HG03442 (cell line): ENCODE measurements around the gene RIN1.
"Not testable (repeated sequence)": the region's sequence is repeated elsewhere in the genome, so short reads cannot be mapped to it uniquely, and the experiment has no call there.

Experiments used
- ATAC-seq: cut with Tn5 transposase; IDR thresholded peaks from one replicate; pipeline ENCODE4 v1.9.1; 2021; ENCODE audit warnings: mild to moderate bottlenecking, moderate library complexity; ENCODE audit not compliant: unreplicated experiment

RIN1 gene

GRCh38 chr11:66321606-66322005 lies 14.6 kb downstream of the RIN1 start:
- no peak for ATAC-seq

- not testable (repeated sequence) for ATAC-seq
Measured at GRCh38 chr11:66320748-66321147, 15.5 kb downstream of the RIN1 start.

DNA sequence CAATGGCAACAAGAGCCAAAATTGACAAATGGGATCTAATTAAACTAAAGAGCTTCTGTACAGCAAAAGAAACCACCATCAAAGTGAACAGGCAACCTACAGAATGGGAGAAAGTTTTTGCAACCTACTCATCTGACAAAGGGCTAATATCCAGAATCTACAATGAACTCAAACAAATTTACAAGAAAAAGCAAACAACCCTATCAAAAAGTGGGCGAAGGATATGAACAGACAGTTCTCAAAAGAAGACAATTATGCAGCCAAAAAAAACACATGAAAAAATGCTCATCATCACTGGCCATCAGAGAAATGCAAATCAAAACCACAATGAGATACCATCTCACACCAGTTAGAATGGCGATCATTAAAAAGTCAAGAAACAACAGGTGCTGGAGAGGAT lies 15.9 kb downstream of the RIN1 start:
- ATAC-seq, result not testable (repeated sequence)

GRCh38 chr11:66318600-66318970 lies 17.6 kb downstream of the RIN1 start:
- ATAC-seq, result no peak

DNA sequence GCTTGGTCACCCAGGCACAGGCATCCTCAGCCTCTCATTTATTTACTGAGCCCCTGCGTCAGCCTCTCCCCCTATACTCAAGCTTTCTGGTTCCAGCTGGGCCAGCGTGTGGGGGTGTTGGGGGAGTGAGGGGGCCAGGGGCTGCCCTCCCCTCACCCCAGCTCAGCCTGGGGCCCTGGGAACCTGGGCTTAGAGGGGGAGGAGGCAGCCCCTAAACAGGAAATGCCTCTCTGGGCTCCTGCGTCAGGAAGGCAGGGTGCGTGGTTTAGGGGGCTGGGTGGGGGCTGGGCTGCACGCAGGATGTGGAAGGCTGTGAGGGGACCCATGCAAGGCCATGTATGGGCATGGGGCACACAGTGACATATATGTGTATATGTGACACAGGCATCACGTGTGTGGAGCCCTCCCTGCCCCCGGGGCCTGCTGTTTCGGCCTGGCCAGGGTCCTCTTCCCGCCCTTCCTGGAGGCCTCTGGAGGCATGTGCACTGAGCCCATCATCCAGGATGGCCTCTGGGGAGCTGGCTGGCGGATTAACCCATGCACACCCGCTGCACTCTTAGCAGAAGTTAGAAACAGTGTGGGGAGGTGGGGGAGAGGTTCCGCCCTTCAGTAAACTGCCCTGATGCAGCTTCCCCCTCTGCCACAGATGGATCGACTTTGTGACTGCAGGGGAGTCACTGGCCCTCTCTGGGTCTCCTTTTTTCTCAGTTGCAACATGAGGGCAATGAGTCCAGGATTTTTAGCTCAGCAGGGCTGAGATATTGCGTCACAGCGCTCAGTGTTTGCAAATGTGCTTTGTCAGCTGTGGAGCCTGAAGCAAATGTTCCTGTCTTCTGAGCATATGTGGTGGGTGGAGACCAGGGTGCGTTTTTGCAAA lies 18.3 kb downstream of the RIN1 start:
- no peak for ATAC-seq

DNA sequence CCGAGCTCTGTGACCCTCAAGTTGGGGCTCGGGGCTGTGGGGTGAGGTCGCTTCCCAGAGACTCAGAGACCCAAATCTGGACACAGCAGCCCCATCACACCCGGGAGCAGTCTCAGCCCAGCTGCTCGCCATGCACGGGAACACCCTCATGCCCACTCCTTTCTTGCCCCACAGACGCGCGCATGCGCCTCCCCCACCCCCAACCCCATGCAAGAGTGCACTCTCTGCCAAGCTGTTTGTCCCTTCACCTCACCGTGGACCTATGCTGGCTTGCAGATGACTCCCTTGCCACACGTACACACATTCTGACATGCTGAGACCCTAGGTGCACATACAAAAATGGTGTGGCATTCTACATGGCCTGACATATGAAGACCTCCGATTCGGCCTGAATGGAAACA lies 18.9 kb downstream of the RIN1 start:
- ATAC-seq, result no peak

- no peak for ATAC-seq
Measured at GRCh38 chr11:66316849-66317251, 19.4 kb downstream of the RIN1 start, which contains the start of gene CD248. Gene CD248, minus strand, starts transcription at chr11:66317044. Its CDS starts 17 bp downstream, at chr11:66317027.

GRCh38 chr11:66315921-66316811 lies 20.1 kb downstream of the RIN1 start:
- ATAC-seq, result no peak

DNA sequence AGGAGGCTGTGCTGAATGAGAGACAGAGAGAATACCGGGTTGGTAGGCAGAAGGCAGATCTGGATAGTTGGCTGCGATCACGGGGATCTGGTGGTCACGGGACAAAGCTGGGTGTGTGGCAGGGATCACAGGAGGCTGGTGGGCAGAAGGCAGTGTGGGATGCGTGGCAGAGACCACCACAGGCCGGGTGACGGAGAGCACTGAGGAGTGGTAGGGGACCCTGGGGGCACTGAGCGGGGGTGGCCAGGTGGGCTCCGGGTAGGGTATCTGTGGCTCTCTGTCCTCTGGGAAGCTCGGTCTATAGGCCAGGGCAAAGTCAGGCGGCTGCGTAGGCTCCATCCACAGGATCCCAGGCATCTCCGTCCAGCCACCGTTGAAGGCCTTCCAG lies 20.7 kb downstream of the RIN1 start:
- no peak for ATAC-seq

DNA sequence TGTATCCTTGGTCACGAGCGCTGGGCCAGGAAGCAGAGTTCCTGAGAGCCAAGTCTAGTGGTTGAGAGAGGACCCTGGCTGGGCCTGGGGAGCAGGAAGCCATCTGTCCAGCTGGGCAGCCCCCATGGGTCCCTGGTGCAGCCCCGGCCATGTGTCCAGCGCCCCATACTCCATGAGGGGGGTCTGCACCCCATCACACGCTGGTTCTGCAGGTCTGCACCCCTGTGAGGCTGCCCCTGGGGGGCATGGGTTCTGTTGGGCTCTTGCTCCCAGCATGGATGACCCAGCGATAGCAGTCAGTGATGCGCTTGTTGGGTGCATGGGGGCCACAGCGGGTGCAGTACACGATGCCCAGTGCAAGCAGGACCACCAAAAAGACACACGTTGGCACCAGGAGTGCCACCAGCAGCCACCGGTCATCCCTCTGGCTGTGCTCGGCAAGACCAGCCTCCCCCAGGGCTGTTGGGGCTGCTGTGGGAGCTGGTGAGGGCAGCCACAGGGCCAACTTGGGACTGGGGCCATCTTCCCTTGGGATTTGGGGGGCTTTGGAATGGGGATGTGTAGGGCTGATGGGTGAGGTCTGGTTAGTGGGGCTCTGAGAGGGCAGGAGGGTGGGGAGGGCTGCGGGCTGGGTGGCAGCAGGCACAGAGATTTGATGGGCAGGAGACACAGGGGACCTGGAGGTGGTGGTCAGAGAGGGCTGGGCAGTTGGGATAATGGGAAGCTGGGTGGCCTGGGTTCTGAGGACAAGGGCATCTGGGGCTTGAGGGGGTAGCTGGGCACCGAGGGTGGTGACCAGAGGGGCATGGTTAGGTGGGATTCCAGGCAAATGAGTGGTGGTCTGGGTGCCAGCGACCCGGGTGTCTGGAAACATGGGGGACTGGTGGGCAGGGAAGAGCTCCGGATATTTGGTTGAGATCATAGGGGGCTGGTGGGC lies 21.4 kb downstream of the RIN1 start:
- no peak for ATAC-seq

DNA sequence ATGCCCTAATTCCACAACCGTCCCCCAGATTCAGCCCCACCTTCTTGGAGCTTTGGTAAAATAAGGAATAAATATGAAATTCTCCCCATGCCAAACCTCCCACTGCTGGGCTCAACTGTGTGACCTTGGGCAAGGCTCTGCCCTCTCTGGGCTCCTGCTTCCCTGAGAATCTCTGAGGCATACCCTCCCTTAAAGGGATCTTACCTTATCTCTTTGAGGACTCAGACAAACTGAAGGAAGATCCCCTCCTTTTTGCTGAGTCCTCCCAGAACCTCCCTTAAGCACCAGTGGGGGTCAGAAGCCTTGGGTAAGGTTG lies 22.1 kb downstream of the RIN1 start:
- no peak for ATAC-seq

DNA sequence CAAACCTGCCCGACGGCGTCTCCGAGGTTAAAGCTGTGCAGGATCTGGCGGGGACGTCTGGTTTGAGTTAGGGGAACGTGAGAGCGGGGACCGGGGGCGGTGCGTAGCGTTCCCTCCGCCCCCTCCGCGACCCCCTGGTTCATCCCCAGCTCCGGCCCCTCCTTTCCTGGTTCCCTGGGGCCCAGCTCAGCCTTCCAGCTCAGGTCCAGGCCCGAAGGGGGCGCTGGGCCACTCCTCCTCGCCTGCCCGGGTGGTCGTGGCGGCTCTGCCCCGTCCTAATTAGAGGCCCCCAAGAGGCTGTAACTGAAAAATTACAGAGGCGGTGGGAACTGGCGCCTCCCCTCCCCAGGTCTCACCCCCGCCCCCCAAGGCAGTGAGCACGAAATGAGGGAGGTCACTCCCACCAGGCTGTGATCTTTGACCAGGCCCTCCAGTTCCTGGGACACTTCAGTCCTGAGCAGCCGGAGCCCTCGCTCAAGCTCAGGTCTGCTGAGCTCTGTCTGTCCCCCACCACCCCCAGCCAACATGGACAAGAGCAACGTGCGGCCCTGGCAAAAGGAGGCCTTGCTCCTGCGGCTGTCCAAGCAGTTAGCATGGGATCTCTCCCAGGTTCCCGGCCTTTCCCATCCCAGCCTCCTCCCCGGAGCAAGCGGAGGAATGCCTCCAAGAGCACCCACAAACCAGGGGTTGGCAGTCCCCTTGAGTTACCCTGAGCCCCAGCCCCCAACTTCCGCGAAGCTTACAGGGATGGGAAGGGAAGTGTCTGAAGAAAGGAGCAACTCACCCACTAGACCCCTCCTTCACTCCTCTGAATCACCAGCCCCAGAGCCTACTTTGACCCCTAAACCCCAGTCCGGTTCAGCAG lies 22.7 kb downstream of the RIN1 start:
- ATAC-seq, result no peak

DNA sequence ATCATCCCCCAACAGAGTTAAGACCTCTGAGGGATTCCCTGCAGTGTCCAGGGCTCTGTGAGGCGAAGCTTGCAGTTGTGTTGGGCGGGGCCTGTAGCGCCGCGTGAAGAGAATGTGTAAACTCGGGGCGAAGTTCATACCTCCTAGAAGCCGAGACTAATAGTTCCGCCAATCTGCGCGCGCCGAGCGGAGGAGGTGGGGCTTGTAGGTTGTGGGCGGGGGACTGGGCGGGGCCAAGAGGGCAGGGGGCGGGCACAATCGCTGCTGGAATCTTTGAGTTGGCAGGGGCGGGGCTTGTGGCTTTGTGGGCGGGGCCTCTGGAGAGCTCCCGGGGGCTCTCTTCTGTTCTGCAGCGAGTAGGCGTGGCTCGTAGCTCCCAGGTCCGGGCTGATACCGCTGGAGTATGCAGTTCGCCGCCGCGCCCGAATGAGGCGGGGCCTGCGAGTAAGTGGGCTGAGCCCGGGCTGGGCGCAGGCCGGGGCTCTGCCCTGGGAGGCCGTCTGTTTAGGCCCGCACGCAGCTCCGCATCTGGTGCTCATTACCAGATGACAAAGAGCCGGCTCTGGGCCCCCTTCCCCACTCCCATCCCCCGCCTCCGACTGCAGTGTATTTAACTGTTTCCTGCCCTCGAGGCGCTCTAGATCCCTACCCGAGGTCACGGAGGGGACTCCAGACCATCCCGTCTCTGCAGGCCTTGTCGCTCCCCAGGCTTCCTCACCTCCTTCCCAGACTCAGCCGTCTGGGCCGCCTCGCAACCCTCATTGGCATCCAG lies 23.5 kb downstream of the RIN1 start:
- peak; percentile 62 for ATAC-seq

DNA sequence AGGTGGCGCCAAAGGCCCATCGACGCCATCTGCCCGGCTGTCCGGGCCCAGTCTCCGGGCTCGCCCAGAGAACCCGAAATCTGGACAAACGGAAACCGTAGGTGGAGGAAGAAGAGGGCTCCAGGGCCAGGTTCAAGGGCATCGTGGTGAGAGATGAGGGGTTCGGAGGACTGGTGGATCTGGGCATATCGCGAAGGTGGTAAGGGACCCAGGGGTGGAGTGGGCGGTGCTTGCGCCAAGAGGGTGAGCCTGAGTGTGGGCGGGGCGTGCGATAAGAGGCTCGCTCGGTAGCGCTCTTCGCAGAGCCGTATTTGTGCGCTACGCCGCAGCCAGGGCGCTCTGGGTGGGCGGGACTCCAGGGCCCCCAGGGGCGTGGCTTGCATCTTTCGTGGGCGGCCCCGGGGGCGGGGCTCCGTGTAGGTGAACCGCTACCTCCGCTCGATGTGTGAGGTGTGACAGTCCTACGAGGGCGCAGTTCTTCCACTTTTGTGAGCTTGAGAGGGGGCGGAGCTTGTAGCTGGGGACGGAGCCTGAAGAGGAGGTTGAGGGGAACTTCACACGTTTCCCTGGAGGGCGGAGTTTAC lies 24.2 kb downstream of the RIN1 start:
- peak; percentile 66 for ATAC-seq

- no peak for ATAC-seq
Measured at GRCh38 chr11:66311470-66311964, 24.7 kb downstream of the RIN1 start.

DNA sequence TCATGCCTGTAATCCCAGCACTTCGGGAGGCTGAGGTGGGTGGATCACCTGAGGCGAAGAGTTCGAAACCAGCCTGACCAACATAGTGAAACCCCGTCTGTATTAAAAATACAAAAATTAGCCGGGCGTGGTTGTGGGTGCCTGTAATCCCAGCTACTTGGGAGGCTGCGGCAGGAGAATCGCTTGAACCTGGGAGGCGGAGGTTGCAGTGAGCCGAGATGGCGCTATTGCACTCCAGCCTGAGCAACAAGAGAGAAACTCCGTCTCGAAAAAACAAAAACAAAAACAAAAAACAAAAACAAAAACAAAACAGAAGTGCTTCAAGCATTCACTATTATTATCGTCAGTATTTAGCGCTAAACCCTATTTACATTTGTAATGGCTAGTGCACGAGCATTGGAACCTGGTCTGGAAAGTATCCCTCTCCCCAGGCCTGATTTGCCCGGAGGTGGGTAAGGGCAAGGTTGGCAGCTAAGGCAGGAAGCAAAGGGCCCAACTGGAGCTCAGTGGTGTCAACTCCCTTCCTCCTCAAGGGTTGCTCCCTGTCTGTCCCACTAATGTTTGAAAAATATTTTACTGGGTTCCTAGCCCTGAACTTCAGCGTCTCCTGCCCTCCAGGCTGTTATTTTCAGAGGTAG lies 25.3 kb downstream of the RIN1 start:
- not testable (repeated sequence) for ATAC-seq

GRCh38 chr11:66310324-66310723 lies 25.9 kb downstream of the RIN1 start:
- ATAC-seq, result no peak

DNA sequence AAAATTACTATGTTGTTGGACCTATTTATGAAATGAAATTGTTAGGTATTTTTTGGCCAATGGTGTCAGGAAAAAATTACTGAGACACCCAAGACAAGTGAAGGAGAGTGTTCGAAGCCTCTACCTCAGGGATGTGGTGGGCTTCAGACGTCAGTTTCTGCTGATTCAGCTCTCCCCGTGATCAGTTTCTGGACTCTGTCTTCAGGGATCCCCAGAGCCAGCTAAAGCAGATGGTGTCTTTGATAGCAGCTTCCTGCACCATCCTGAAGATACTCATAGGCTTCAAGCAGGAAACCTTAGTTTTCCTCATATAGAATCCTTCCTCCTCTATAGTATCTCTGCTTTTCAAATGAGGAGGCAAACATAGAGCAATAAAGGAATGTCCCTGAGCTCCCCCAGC lies 26.8 kb downstream of the RIN1 start:
- ATAC-seq, result no peak
